Natural killer cell (primary cell): ENCODE results near the gene CEP41. TPM values are rescaled to one million over a fixed set of nuclear protein-coding genes. Genes with fewer than 3 reads are reported as not detected.

Experiments
- ATAC-seq, 3 donors: fragments of 150-1000 bp in 2 of 3; fragments of 200-7000 bp in 1 of 3; cut with Tn5 transposase; 1 replicate in 1 of 3; 2 replicates in 2 of 3; pipeline ENCODE4 v1.10.0; 2021; ENCODE audit warnings: mild to moderate bottlenecking in 2 of 3, moderate library complexity in 2 of 3
- DNase-seq, 2 donors: peaks; one replicate each; pipeline versions ENCODE4 v3.0.0 to v3.0.0-alpha.2; 2013 to 2021; ENCODE audit warnings: mixed read lengths in 1 of 2
- H3K27ac ChIP-seq: one replicate; pipeline ENCODE4 v1.5.1; 2013; ENCODE audit warnings: mild to moderate bottlenecking, low read length
- H3K27me3 ChIP-seq: one replicate; pipeline ENCODE4 v1.6.1; 2013; ENCODE audit warnings: low read length; ENCODE audit not compliant: control insufficient read depth, insufficient read depth
- H3K36me3 ChIP-seq: one replicate; pipeline ENCODE4 v1.6.1; 2013; ENCODE audit warnings: low read length; ENCODE audit not compliant: control insufficient read depth, insufficient read depth
- H3K4me1 ChIP-seq: one replicate; pipeline ENCODE4 v1.6.1; 2013; ENCODE audit warnings: low read length; ENCODE audit not compliant: control insufficient read depth, insufficient read depth
- H3K4me3 ChIP-seq: one replicate; pipeline ENCODE4 v1.5.1; 2013; ENCODE audit warnings: low read length
- H3K9me3 ChIP-seq: one replicate; pipeline ENCODE4 v1.6.1; 2013; ENCODE audit warnings: low read length; ENCODE audit not compliant: control insufficient read depth, insufficient read depth
- H3K27ac Mint-ChIP-seq, 2 donors: one replicate each; pipeline ENCODE4 v1.8.0; 2022; ENCODE audit warnings: mild to moderate bottlenecking in 2 of 2, mixed read lengths in 2 of 2, moderate library complexity in 1 of 2
- H3K27me3 Mint-ChIP-seq, 2 donors: one replicate each; pipeline ENCODE4 v1.8.0; 2022; ENCODE audit warnings: low read depth in 2 of 2, mixed read lengths in 2 of 2
- H3K36me3 Mint-ChIP-seq: one replicate; pipeline ENCODE4 v1.8.0; 2022; ENCODE audit warnings: mixed read lengths
- H3K4me1 Mint-ChIP-seq, 2 donors: one replicate each; pipeline ENCODE4 v1.8.0; 2022; ENCODE audit warnings: mixed read lengths in 2 of 2
- H3K4me3 Mint-ChIP-seq: one replicate; pipeline ENCODE4 v1.8.0; 2022; ENCODE audit warnings: mild to moderate bottlenecking, moderate library complexity, mixed read lengths
- H3K9me3 Mint-ChIP-seq, 2 donors: one replicate each; pipeline ENCODE4 v1.8.0; 2022; ENCODE audit warnings: mixed read lengths in 2 of 2
- WGBS: methylation state at CpG from one replicate; pipeline ENCODE4 v1.1.7; 2013; ENCODE audit warnings: missing lambda C conversion rate; ENCODE audit not compliant: insufficient coverage; 5-methylcytosine and 5-hydroxymethylcytosine counted together
- intact Hi-C: fragments of 100-400 bp; cut with micrococcal nuclease; formaldehyde crosslinking; loops from one replicate; pipeline ENCODE4 v1.14.2; 2022
- total RNA-seq, 4 donors: library from RNA; stranded (reverse); fragments of 120-200 nt in 1 of 4; gene quantifications; one replicate each; pipeline versions ENCODE4 v1.2.3 to v1.2.4, GENCODE V29; 2013 to 2022
- TF ChIP-seq, protein P1 (sequence below): fragments of 200-600 bp; IDR thresholded peaks from one replicate; pipeline ENCODE4 v1.8.0; 2022; ENCODE audit warnings: antibody characterized with exemption

Gene CEP41
- total RNA-seq, 3 donors from 2014 or later (not counting 1 experiment from before 2014, with no cell fraction given): 8.7 to 14.2 (median 11.2) TPM

GRCh38 chr7:130485734-130486113, 44.9 kb upstream of the CEP41 start:
- TF ChIP-seq, protein P1, sequence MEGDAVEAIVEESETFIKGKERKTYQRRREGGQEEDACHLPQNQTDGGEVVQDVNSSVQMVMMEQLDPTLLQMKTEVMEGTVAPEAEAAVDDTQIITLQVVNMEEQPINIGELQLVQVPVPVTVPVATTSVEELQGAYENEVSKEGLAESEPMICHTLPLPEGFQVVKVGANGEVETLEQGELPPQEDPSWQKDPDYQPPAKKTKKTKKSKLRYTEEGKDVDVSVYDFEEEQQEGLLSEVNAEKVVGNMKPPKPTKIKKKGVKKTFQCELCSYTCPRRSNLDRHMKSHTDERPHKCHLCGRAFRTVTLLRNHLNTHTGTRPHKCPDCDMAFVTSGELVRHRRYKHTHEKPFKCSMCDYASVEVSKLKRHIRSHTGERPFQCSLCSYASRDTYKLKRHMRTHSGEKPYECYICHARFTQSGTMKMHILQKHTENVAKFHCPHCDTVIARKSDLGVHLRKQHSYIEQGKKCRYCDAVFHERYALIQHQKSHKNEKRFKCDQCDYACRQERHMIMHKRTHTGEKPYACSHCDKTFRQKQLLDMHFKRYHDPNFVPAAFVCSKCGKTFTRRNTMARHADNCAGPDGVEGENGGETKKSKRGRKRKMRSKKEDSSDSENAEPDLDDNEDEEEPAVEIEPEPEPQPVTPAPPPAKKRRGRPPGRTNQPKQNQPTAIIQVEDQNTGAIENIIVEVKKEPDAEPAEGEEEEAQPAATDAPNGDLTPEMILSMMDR: no peak
- Mint-ChIP-seq H3K36me3 (no peaks in the 10 kb centered on the region), H3K4me3 (peak overlapping the region; percentile 91), H3K9me3 (no peaks in the 10 kb centered on the region), H3K27me3 (peaks cover 43 to 56% of the 10 kb centered on the region in 2 donors), H3K4me1 (peaks cover 24 to 28% of the 10 kb centered on the region in 2 donors), H3K27ac (peak overlapping the region in 1 of 2 donors; percentile 70)
- ATAC-seq (no peak), DNase-seq (no peak)
- no peaks in the 10 kb centered on the region for H3K36me3 ChIP-seq
- intact Hi-C loops: no loop called here
- no peak overlapping the region for H3K27ac ChIP-seq
- 80% methylated on average over 11 of the region's 11 CpGs for WGBS
- H3K4me3 ChIP-seq: peak overlapping the region; percentile 51
- H3K4me1 ChIP-seq: peaks cover 18% of the 10 kb centered on the region
- no peaks in the 10 kb centered on the region for H3K9me3 ChIP-seq
- peaks cover 3% of the 10 kb centered on the region for H3K27me3 ChIP-seq

- Histone ChIP-seq H3K9me3 (no peaks in the 10 kb centered on the region), H3K36me3 (no peaks in the 10 kb centered on the region), H3K27me3 (no peaks in the 10 kb centered on the region), H3K4me1 (peaks cover 15% of the 10 kb centered on the region), H3K27ac (no peak overlapping the region), H3K4me3 (no peak overlapping the region)
- intact Hi-C loops: no loop called here
- WGBS: no CpG with 5 or more reads among the region's 3 CpGs
- ATAC-seq: no peak
- Mint-ChIP-seq H3K27ac (no peak overlapping the region), H3K9me3 (no peaks in the 10 kb centered on the region), H3K36me3 (no peaks in the 10 kb centered on the region), H3K27me3 (peaks cover 42 to 46% of the 10 kb centered on the region in 2 donors), H3K4me1 (peaks cover 24 to 28% of the 10 kb centered on the region in 2 donors), H3K4me3 (no peak overlapping the region)
- DNase-seq: no peak
- TF ChIP-seq, protein P1: no peak
Observed at GRCh38 chr7:130483031-130483430, 42.2 kb upstream of the CEP41 start.

GRCh38 chr7:130481898-130482297, 41.1 kb upstream of the CEP41 start:
- H3K27ac Mint-ChIP-seq: no peak overlapping the region
- H3K9me3 Mint-ChIP-seq: no peaks in the 10 kb centered on the region
- DNase-seq (no peak), ATAC-seq (no peak)
- Histone ChIP-seq H3K4me1 (peaks cover 14% of the 10 kb centered on the region), H3K4me3 (no peak overlapping the region), H3K36me3 (no peaks in the 10 kb centered on the region), H3K27me3 (no peaks in the 10 kb centered on the region), H3K9me3 (no peaks in the 10 kb centered on the region), H3K27ac (no peak overlapping the region)
- WGBS: 71% methylated on average over 1 of the region's 1 CpG
- intact Hi-C loops: no loop called here
- TF ChIP-seq, protein P1: no peak
- H3K4me3 Mint-ChIP-seq: no peak overlapping the region
- peaks cover 40 to 48% of the 10 kb centered on the region in 2 donors for H3K27me3 Mint-ChIP-seq
- no peaks in the 10 kb centered on the region for H3K36me3 Mint-ChIP-seq
- H3K4me1 Mint-ChIP-seq: peaks cover 23% of the 10 kb centered on the region in 2 donors

- intact Hi-C loops: no loop called here
- Histone ChIP-seq H3K9me3 (no peaks in the 10 kb centered on the region), H3K27ac (no peak overlapping the region), H3K27me3 (no peaks in the 10 kb centered on the region), H3K4me3 (no peak overlapping the region), H3K4me1 (no peaks in the 10 kb centered on the region), H3K36me3 (no peaks in the 10 kb centered on the region)
- ATAC-seq: no peak
- DNase-seq: no peak
- TF ChIP-seq, protein P1: no peak
- Mint-ChIP-seq H3K36me3 (no peaks in the 10 kb centered on the region), H3K4me3 (no peak overlapping the region), H3K4me1 (peaks cover 2 to 3% of the 10 kb centered on the region in 2 donors), H3K27me3 (peaks cover 24 to 52% of the 10 kb centered on the region in 2 donors), H3K27ac (no peak overlapping the region), H3K9me3 (no peaks in the 10 kb centered on the region)
- no CpG with 5 or more reads among the region's 1 CpG for WGBS
Observed at GRCh38 chr7:130479716-130480400, 39.0 kb upstream of the CEP41 start.
